Keratinocyte (primary cell): ENCODE measurements around the gene C6orf163. TPM values are rescaled to one million over a fixed set of nuclear protein-coding genes. Genes with fewer than 3 reads are reported as not detected.

Source experiments
- DNase-seq: peaks from one replicate; pipeline ENCODE4 v3.0.0-alpha.2; 2011; ENCODE audit warnings: low read depth, missing footprints, low spot score
- FAIRE-seq: peaks from 2 replicates; lab custom pipeline; 2011; peaks lifted over from hg19 to GRCh38; lab: Jason Lieb, UNC
- H2AFZ ChIP-seq: 2 replicates; pipeline ENCODE4 v1.6.0; 2012; ENCODE audit warnings: low read length, control low read depth, inconsistent platforms; ENCODE audit not compliant: control insufficient read depth
- H3K27ac ChIP-seq: 2 replicates; pipeline ENCODE4 v1.5.1; 2011; ENCODE audit warnings: low read length; ENCODE audit not compliant: control insufficient read depth, insufficient read depth
- H3K27me3 ChIP-seq: 3 replicates; pipeline ENCODE4 v1.6.0; 2011; ENCODE audit warnings: low read length; ENCODE audit not compliant: control insufficient read depth, insufficient read depth; ENCODE audit errors: extremely low read depth
- H3K36me3 ChIP-seq, 2 experiments: 2 replicates in 1 of 2; 3 replicates in 1 of 2; pipeline ENCODE4 v1.5.1; 2011; ENCODE audit warnings: low read length in 2 of 2, mild to moderate bottlenecking in 1 of 2; ENCODE audit not compliant: control insufficient read depth in 2 of 2, insufficient read depth in 2 of 2; ENCODE audit errors: extremely low read depth in 1 of 2
- H3K4me1 ChIP-seq: 3 replicates; pipeline ENCODE4 v1.5.1; 2011; ENCODE audit warnings: low read length; ENCODE audit not compliant: control insufficient read depth, insufficient read depth; ENCODE audit errors: extremely low read depth
- H3K4me2 ChIP-seq: 3 replicates; pipeline ENCODE4 v1.6.0; 2011; ENCODE audit warnings: low read depth, low read length; ENCODE audit not compliant: control insufficient read depth, insufficient read depth; ENCODE audit errors: extremely low read depth
- H3K4me3 ChIP-seq, 3 experiments: fragments of 200-600 bp in 1 of 3; sonication (generic) in 1 of 3; 2 replicates in 2 of 3; 3 replicates in 1 of 3; pipeline ENCODE4 v1.5.1; 2011 to 2016; ENCODE audit warnings: low read length in 3 of 3, mild to moderate bottlenecking in 3 of 3, control low read depth in 2 of 3, inconsistent platforms in 1 of 3, low read depth in 1 of 3, mixed read lengths in 1 of 3, mixed run types in 1 of 3, moderate library complexity in 1 of 3; ENCODE audit not compliant: control insufficient read depth in 2 of 3, insufficient read depth in 2 of 3; ENCODE audit errors: extremely low read depth in 1 of 3
- H3K79me2 ChIP-seq: 2 replicates; pipeline ENCODE4 v1.6.0; 2012; ENCODE audit warnings: low read length; ENCODE audit not compliant: control insufficient read depth, insufficient read depth
- H3K9ac ChIP-seq: 3 replicates; pipeline ENCODE4 v1.6.0; 2011; ENCODE audit warnings: low read length; ENCODE audit not compliant: control insufficient read depth, insufficient read depth; ENCODE audit errors: extremely low read depth
- H3K9me1 ChIP-seq: 3 replicates; pipeline ENCODE4 v1.6.0; 2011; ENCODE audit warnings: low read length; ENCODE audit not compliant: control insufficient read depth, insufficient read depth; ENCODE audit errors: extremely low read depth
- H3K9me3 ChIP-seq: 2 replicates; pipeline ENCODE4 v1.5.1; 2012; ENCODE audit warnings: low read depth, low read length; ENCODE audit not compliant: control insufficient read depth
- H4K20me1 ChIP-seq: 3 replicates; pipeline ENCODE4 v1.6.0; 2011; ENCODE audit warnings: low read length; ENCODE audit not compliant: control insufficient read depth, insufficient read depth; ENCODE audit errors: extremely low read depth
- CTCF ChIP-seq, 3 experiments: IDR thresholded peaks in 1 of 3; conservative IDR thresholded peaks in 1 of 3; optimal IDR thresholded peaks in 1 of 3; 2 replicates in 2 of 3; 3 replicates in 1 of 3; pipeline versions ENCODE3 to v1.5.1; 2011; ENCODE audit warnings: low read length in 3 of 3, mild to moderate bottlenecking in 3 of 3, moderate library complexity in 2 of 3, control low read depth in 1 of 3, inconsistent platforms in 1 of 3; ENCODE audit not compliant: insufficient read depth in 2 of 3; ENCODE audit errors: extremely low read depth in 1 of 3
- EZH2 ChIP-seq: IDR thresholded peaks from one replicate; pipeline ENCODE4 v1.6.1; 2012; ENCODE audit warnings: inconsistent platforms, mild to moderate bottlenecking, low read length, moderate library complexity
- dilution Hi-C: fragments of 300-500 bp; cut with MboI; formaldehyde crosslinking; loops from one replicate; pipeline ENCODE4 v1.7.0; 2020; ENCODE audit warnings: low sequenced_read_pairs; ENCODE audit not compliant: extremely low pct_ligation_motif_present
- polyA plus RNA-seq, 5 experiments: library from polyadenylated mRNA; depleted of rRNA in 3 of 5; stranded (reverse) in 3 of 5; stranded (forward) in 1 of 5; unstranded in 1 of 5; fragments of >200 nt; gene quantifications; 1 replicate in 1 of 5; 2 replicates in 3 of 5; 3 replicates in 1 of 5; pipeline versions ENCODE4 v1.2.1 to v1.2.3, GENCODE V29; 2011 to 2012; ENCODE audit warnings: missing spikeins in 2 of 5, low read depth in 1 of 5, low replicate concordance in 1 of 5

C6orf163 gene
- polyA plus RNA-seq, 1 donor (not counting 4 experiments of a cell fraction or from before 2014, with no cell fraction given) = 0.83 TPM

GRCh38 chr6:87336367-87336766 is 8.2 kb upstream of the C6orf163 start:
- Histone ChIP-seq H3K27me3 (no peaks in the 10 kb centered on the region), H2AFZ (no peak overlapping the region), H3K9me1 (no peaks in the 10 kb centered on the region), H3K9ac (no peak overlapping the region), H3K27ac (no peak overlapping the region), H3K4me2 (no peak overlapping the region), H3K36me3 (no peaks in the 10 kb centered on the region), H3K79me2 (no peaks in the 10 kb centered on the region), H3K4me1 (no peaks in the 10 kb centered on the region), H3K4me3 (no peak overlapping the region), H3K9me3 (no peaks in the 10 kb centered on the region), H4K20me1 (no peaks in the 10 kb centered on the region)
- FAIRE-seq = no peak
- no peak for TF ChIP-seq EZH2
- TF ChIP-seq CTCF (optimal IDR thresholded peaks at IDR 0.05 in 1 of 3, IDR thresholded peaks at IDR 0.05 in 1 of 3, conservative IDR thresholded peaks at IDR 0.05 in 1 of 3; ENCODE audit: extremely low read depth in 1 of 3, insufficient read depth in 2 of 3, low read length in 3 of 3) = no peak
- DNase-seq = no peak
- dilution Hi-C loops = no loop called here

GRCh38 chr6:87340230-87340629 is 4.4 kb upstream of the C6orf163 start:
- H3K79me2 ChIP-seq = no peaks in the 10 kb centered on the region
- FAIRE-seq = no peak
- no peaks in the 10 kb centered on the region for H3K36me3 ChIP-seq
- no peaks in the 10 kb centered on the region for H3K4me1 ChIP-seq
- no peak overlapping the region for H3K4me3 ChIP-seq
- dilution Hi-C loops = no loop called here
- no peaks in the 10 kb centered on the region for H3K9me3 ChIP-seq
- no peaks in the 10 kb centered on the region for H4K20me1 ChIP-seq
- H3K9ac ChIP-seq = no peak overlapping the region
- TF ChIP-seq EZH2 (no peak), CTCF (optimal IDR thresholded peaks at IDR 0.05 in 1 of 3, IDR thresholded peaks at IDR 0.05 in 1 of 3, conservative IDR thresholded peaks at IDR 0.05 in 1 of 3; ENCODE audit: extremely low read depth in 1 of 3, insufficient read depth in 2 of 3, low read length in 3 of 3) (no peak)
- no peaks in the 10 kb centered on the region for H3K27me3 ChIP-seq
- H3K9me1 ChIP-seq = no peaks in the 10 kb centered on the region
- no peak overlapping the region for H3K4me2 ChIP-seq
- no peak for DNase-seq
- no peak overlapping the region for H3K27ac ChIP-seq
- no peak overlapping the region for H2AFZ ChIP-seq
